NCI-H1105 (cell line): Measurements from ENCODE around the gene CLIP2.
"Not testable (repeated sequence)": the region's sequence is repeated elsewhere in the genome, so short reads cannot be mapped to it uniquely, and the experiment has no call there.

ENCODE experiments used
- DNase-seq: peaks from one replicate; lab custom pipeline; 2025; lab: John Stamatoyannopoulos, UW

CLIP2 gene

GRCh38 chr7:74430961-74431466 lies 141.8 kb downstream of the CLIP2 start:
- no peak for DNase-seq

- DNase-seq = not testable (repeated sequence)
These were observed 148.0 kb downstream of the CLIP2 start for GRCh38 chr7:74437291-74437571.

- no peak for DNase-seq
These were observed 149.1 kb downstream of the CLIP2 start for GRCh38 chr7:74438327-74438726.

- no peak for DNase-seq
These were observed 150.3 kb downstream of the CLIP2 start for GRCh38 chr7:74439541-74439940.

- DNase-seq = not testable (repeated sequence)
These were observed 150.9 kb downstream of the CLIP2 start for GRCh38 chr7:74440143-74440542.

- DNase-seq = no peak
These were observed 152.6 kb downstream of the CLIP2 start for GRCh38 chr7:74441801-74442200.

GRCh38 chr7:74443543-74444247 lies 154.5 kb downstream of the CLIP2 start:
- no peak for DNase-seq

- no peak for DNase-seq
These were observed 159.9 kb downstream of the CLIP2 start for GRCh38 chr7:74449144-74449543.

- no peak for DNase-seq
These were observed 160.7 kb downstream of the CLIP2 start for GRCh38 chr7:74449809-74450397.

- no peak for DNase-seq
These were observed 163.6 kb downstream of the CLIP2 start for GRCh38 chr7:74452748-74453321.

- peak; percentile 55 for DNase-seq
These were observed 164.3 kb downstream of the CLIP2 start, which contains the start of gene GTF2IRD1 for GRCh38 chr7:74453322-74454011. Gene GTF2IRD1, plus strand, starts transcription at chr7:74453906. Its CDS starts 54,175 bp downstream, at chr7:74508081.

GRCh38 chr7:74454021-74454924 lies 165.1 kb downstream of the CLIP2 start:
- DNase-seq = no peak

- no peak for DNase-seq
These were observed 165.7 kb downstream of the CLIP2 start for GRCh38 chr7:74454925-74455288.

- DNase-seq = no peak
These were observed 166.1 kb downstream of the CLIP2 start for GRCh38 chr7:74455291-74455804.
